Activated naive CD4-positive, alpha-beta T cell treated with anti-CD3 and anti-CD28 coated beads, Interleukin-2, amount 50 U/mL, for 24 hours (primary cell): Measurements from ENCODE around the gene PLEKHG4B.

Experiments
- H3K27ac Mint-ChIP-seq: one replicate; pipeline ENCODE4 v1.8.0; 2021; ENCODE audit warnings: mild to moderate bottlenecking, mixed read lengths
- H3K27me3 Mint-ChIP-seq: one replicate; pipeline ENCODE4 v1.8.0; 2021; ENCODE audit warnings: mixed read lengths
- H3K36me3 Mint-ChIP-seq: one replicate; pipeline ENCODE4 v1.8.0; 2021; ENCODE audit warnings: mixed read lengths
- H3K4me1 Mint-ChIP-seq: one replicate; pipeline ENCODE4 v1.8.0; 2021; ENCODE audit warnings: mixed read lengths
- H3K4me3 Mint-ChIP-seq: one replicate; pipeline ENCODE4 v1.8.0; 2021; ENCODE audit warnings: mild to moderate bottlenecking, mixed read lengths
- H3K9me3 Mint-ChIP-seq: one replicate; pipeline ENCODE4 v1.8.0; 2021; ENCODE audit warnings: mixed read lengths

Gene PLEKHG4B

DNA sequence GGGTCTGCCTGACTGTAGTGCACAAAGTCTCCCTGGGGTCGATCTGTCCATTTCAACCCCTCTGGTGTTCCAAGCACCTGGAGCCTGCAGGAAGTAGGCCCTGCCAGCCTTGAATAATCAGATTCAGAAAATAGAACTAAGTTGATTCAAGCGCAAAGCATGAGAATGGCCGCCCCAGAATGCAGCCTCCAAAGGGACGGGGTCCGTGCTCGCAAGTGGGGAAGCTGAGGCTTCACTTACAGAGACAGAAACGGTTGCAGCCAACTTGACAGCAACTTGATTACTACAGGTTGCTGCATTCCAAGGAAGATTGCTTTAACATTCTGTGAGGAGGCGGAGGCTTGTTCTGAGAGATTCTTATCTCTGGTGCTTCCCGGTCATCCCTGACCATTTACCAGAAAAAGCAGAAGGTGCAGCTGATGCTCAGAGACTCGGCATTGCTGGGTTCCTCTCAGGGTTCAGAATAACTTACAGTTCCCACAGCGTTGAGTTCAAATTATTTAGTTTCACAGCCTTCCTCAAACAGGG lies 84.4 kb downstream of the PLEKHG4B start:
- no peak overlapping the region for H3K4me3 Mint-ChIP-seq
- peaks cover 3% of the 10 kb centered on the region for H3K27me3 Mint-ChIP-seq
- H3K27ac Mint-ChIP-seq, result no peak overlapping the region
- no peaks in the 10 kb centered on the region for H3K36me3 Mint-ChIP-seq
- H3K9me3 Mint-ChIP-seq, result no peaks in the 10 kb centered on the region
- no peaks in the 10 kb centered on the region for H3K4me1 Mint-ChIP-seq

DNA sequence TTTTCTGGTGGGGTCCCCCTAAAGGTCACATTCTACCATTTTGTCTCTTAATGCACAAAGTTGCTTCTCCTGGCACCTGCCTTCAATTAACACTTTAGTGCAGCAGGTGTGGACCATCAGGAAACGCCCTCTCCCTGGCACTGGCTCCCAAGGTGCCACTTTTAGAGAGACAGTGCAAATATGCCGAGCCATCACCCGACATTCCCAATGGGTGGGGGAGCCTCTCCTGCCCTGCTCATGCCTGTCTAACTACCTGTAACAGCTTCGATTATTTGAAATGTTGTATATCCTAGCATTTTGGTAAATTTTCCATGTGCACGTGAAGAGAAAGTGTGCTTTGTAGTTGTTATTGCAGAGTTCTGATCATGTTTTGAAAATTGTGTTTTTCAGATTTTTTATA lies 86.1 kb downstream of the PLEKHG4B start:
- no peak overlapping the region for H3K27ac Mint-ChIP-seq
- H3K4me3 Mint-ChIP-seq, result no peak overlapping the region
- H3K36me3 Mint-ChIP-seq, result no peaks in the 10 kb centered on the region
- H3K9me3 Mint-ChIP-seq, result no peaks in the 10 kb centered on the region
- peaks cover 3% of the 10 kb centered on the region for H3K27me3 Mint-ChIP-seq
- no peaks in the 10 kb centered on the region for H3K4me1 Mint-ChIP-seq

DNA sequence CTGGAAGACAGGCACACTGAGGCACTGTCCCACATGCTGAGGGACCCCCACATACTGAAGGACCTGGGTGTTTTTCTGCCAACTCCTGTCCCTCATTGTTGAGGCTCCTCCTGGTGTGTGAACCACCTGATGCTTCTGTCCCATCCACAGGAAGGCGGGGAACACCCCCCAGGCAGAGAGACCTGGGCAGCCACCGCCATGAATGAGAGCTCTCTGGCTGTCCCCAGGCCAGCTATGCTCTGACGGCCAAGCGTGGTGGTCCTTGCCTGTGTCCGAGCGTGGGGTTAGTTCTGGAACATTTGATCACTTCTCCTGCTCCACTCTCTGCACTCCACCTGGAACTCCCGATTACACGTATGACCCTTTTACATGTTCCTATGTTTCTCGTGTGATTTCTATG lies 87.4 kb downstream of the PLEKHG4B start:
- H3K27me3 Mint-ChIP-seq, result peaks cover 3% of the 10 kb centered on the region
- H3K4me1 Mint-ChIP-seq, result no peaks in the 10 kb centered on the region
- H3K9me3 Mint-ChIP-seq, result no peaks in the 10 kb centered on the region
- H3K36me3 Mint-ChIP-seq, result no peaks in the 10 kb centered on the region
- H3K27ac Mint-ChIP-seq, result no peak overlapping the region
- H3K4me3 Mint-ChIP-seq, result no peak overlapping the region

DNA sequence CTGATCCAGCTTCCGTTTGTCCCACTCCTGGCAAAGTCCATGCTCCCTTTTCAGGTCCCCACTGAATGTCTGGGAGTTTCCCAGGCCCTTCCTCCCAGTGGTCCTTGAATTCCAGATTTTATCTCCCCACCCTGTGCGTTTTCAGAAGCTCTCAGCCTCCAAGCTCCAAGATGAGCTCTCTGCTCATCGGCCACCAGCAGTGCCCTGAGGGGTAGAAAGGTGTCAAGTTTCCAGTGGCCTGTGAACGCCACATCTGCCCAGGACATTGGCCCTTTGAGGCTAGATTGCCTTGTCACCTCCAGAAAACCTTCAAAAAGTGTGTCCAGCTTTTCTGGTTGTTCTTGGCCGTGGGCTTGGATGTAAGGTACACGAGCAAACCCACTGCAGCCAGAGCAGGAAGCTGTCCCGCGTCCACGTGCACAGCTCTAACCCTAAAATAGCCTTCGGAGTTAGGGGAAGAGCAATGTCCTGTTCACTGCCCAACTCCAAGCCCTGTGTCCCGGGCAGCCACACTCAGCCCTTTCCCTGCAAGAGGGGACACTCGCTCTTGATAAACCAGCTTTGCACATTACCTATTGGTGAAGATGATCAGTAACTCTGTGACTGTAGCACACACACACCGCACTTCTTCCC lies 88.4 kb downstream of the PLEKHG4B start:
- H3K9me3 Mint-ChIP-seq, result no peaks in the 10 kb centered on the region
- no peaks in the 10 kb centered on the region for H3K36me3 Mint-ChIP-seq
- no peak overlapping the region for H3K27ac Mint-ChIP-seq
- peaks cover 3% of the 10 kb centered on the region for H3K27me3 Mint-ChIP-seq
- H3K4me3 Mint-ChIP-seq, result no peak overlapping the region
- no peaks in the 10 kb centered on the region for H3K4me1 Mint-ChIP-seq

DNA sequence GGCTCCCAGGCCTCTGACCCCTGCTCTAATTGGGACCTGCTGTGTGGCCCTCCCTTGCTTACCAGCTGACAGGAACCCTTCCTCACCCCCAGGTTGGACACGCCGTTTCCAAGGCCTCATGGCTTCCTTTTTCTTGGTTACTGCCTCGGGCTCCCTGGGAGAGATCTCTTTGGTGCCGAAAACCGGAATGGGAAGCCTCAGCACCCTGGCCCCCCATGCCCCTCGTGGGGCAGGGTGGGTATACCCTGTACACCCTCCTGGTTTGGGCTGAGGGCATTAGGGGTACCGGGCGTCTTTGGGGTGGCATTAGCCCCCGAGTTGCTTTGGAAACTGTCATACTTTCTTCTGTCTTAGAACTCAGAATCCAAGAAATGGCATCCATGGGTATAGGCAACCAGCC lies 89.2 kb downstream of the PLEKHG4B start:
- Mint-ChIP-seq H3K36me3 (no peaks in the 10 kb centered on the region), H3K27me3 (peaks cover 3% of the 10 kb centered on the region), H3K4me1 (no peaks in the 10 kb centered on the region), H3K9me3 (no peaks in the 10 kb centered on the region), H3K27ac (no peak overlapping the region), H3K4me3 (no peak overlapping the region)

DNA sequence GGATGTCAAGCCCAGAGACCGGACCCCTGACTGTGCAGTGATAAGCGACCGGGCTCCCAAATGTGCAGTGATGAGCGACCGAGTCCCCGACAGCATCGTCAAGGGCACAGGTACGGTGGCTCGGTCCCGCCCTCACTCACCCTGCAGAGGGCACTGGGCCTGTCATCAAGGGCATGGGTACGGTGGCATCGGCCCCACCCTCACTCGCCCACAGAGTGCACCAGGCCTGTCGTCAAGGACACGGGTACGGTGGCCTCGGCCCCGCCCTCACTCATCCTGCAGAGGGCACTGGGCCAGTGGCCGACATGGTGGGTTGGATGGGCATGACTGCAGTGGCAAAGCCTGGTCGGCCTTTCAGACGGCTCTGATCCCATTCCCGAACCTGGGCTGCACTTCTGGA lies 89.6 kb downstream of the PLEKHG4B start:
- Mint-ChIP-seq H3K27ac (no peak overlapping the region), H3K4me1 (no peaks in the 10 kb centered on the region), H3K4me3 (no peak overlapping the region), H3K27me3 (peaks cover 3% of the 10 kb centered on the region), H3K9me3 (no peaks in the 10 kb centered on the region), H3K36me3 (no peaks in the 10 kb centered on the region)

DNA sequence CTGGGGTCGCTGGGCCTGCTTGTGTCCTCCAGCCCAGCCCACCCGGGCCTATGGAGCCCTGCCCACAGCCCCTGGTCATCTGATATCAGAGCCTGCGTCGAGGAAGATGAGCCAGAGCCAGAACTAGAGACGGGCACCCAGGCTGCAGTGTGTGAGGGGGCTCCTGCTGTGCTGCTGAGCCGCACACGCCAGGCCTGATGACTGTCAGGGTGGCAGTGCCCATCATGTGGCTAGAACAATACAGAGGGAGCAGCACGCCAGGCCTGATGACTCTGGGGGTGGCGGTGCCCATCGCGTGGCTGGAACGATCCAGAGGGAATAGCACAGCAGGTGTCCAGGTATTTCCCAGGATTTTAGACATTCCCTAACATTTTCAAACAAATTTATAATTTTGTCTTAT lies 90.2 kb downstream of the PLEKHG4B start:
- Mint-ChIP-seq H3K27ac (no peak overlapping the region), H3K36me3 (no peaks in the 10 kb centered on the region), H3K4me1 (no peaks in the 10 kb centered on the region), H3K27me3 (peaks cover 3% of the 10 kb centered on the region), H3K4me3 (no peak overlapping the region), H3K9me3 (no peaks in the 10 kb centered on the region)

DNA sequence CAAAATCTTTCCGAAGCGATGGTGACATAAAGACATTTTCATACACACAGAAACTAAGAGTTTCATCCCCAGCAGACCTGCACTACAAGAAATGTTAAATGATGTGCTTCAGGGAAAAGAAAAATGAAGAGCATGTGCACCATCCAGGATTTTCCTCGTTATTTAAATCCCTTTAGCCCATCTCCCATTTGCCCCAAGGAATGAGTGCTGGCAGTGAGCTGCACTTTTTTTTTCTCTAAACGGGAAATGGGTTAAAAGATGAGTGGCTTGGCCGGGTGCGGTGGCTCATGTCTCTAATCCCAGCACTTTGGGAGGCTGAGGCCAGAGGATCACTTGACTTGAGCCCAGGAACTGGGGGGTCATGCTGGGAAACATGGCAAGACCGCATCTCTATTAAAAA lies 92.5 kb downstream of the PLEKHG4B start:
- H3K27ac Mint-ChIP-seq, result no peak overlapping the region
- H3K36me3 Mint-ChIP-seq, result no peaks in the 10 kb centered on the region
- H3K4me1 Mint-ChIP-seq, result peaks cover 6% of the 10 kb centered on the region
- H3K4me3 Mint-ChIP-seq, result no peak overlapping the region
- H3K9me3 Mint-ChIP-seq, result no peaks in the 10 kb centered on the region
- H3K27me3 Mint-ChIP-seq, result peaks cover 3% of the 10 kb centered on the region

DNA sequence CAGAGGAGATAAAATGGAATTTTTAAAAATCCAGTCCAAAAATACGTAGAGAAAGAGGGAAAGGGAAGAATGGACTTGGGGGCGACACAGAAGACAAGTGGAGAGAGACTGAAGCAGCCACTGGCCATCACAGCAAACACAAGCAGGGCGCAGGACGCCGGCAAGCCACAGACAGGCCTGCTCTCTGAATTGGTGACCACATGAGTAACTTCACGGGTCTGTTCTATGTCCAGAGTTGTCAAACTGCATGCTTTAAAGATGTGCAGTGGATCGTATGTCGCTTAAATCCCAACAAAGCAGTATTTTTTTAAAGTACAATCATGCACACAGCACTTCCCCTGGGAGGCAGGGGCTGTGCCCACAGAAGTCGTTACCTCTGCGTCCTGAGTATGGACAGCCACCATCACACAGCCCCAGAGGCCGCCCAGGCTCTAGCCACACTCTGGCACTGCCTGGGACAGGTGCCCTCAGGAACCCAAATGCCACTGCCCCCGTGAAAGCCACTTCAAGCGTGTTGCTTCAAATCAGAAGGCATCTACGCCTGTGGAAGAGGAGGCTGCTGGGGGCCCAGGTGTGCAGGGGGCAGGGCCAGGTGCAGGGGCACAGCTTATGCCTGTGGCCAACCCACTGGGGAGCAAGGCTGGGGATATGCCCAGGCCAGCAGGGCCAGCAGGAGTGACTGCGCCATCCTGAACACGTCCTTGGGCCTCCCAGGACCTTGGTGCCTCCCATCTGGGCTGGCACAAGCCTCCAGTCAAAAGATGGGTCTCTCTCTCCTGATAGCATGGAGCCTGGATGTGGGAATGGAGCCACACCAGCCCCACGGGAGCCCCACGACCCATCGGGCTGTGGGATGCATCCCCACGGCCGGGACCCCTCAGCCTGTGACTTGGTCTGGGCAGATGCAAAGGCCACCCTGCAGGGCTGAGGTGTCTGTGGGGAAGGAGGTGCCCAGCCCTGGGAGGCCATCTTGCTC lies 93.4 kb downstream of the PLEKHG4B start:
- no peaks in the 10 kb centered on the region for H3K36me3 Mint-ChIP-seq
- H3K4me1 Mint-ChIP-seq, result peaks cover 11% of the 10 kb centered on the region
- H3K27ac Mint-ChIP-seq, result no peak overlapping the region
- H3K27me3 Mint-ChIP-seq, result peaks cover 1% of the 10 kb centered on the region
- no peak overlapping the region for H3K4me3 Mint-ChIP-seq
- no peaks in the 10 kb centered on the region for H3K9me3 Mint-ChIP-seq

DNA sequence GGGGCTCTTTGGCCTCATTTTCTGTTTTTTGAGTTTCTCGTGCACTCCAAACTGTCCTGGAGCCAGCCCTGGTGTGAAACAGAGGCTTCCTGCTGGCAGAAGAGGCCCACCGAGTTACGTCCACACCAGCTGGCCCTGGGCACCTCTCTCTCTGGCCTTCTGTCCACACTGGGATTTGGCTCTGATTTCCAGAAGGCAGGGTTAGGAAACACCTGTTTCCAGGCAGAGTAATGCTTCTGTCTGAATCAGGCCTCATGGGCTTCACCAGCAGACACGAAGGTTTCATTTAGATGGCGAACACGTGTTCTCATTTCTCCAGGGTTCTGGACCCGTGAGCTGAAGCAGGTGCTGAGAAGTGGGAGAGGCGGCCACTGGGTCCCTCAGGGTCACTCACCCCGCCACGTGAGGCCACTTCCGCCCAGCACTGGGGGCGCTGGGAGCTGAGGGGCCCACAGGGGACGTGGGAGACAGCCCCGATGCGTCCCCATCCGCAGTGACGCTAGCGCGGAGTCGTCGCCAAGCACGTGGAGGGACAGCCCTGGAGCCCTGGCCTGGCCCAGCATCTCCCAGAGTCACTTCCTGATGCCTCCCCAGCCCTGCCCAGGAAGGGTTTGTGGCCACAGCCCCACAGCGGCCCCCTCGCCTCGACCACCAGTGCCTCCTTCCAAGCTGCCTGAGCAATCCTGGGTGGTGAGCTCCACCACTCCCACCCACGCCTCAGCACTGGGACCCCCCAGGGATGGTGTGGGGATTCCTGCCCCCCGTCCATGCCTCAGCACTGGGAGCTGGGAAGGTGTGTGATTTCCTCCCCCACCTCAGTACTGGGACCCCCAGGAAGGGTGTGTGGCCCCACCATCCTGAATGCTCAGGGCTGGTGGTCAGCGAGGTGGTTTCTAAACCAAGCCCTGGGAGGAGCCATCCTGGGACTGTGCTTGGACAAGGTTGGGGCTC lies 94.4 kb downstream of the PLEKHG4B start:
- Mint-ChIP-seq H3K27me3 (peaks cover 1% of the 10 kb centered on the region), H3K36me3 (no peaks in the 10 kb centered on the region), H3K27ac (no peak overlapping the region), H3K4me3 (no peak overlapping the region), H3K4me1 (peaks cover 12% of the 10 kb centered on the region), H3K9me3 (no peaks in the 10 kb centered on the region)

DNA sequence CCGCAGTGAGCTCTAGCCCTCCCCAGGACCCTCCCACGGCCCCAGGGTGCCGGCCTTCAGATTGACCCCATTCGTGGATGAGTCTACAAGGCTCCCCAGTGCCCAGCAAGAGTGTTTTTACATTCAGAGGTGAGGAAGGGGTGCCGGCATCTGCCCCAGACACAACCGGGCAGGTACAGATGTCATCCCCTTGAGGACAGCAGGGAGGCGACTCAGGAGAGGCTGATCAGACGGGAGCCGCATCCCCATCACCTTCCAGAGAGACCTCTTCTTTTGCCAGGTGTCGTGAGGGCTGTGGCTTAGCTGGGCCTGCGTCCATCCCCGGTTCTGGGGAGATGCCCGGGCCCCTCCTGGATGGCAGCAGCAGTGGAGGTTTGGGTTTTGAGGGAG lies 95.1 kb downstream of the PLEKHG4B start:
- Mint-ChIP-seq H3K9me3 (no peaks in the 10 kb centered on the region), H3K27me3 (peaks cover 1% of the 10 kb centered on the region), H3K27ac (no peak overlapping the region), H3K4me1 (peaks cover 12% of the 10 kb centered on the region), H3K36me3 (no peaks in the 10 kb centered on the region), H3K4me3 (no peak overlapping the region)

DNA sequence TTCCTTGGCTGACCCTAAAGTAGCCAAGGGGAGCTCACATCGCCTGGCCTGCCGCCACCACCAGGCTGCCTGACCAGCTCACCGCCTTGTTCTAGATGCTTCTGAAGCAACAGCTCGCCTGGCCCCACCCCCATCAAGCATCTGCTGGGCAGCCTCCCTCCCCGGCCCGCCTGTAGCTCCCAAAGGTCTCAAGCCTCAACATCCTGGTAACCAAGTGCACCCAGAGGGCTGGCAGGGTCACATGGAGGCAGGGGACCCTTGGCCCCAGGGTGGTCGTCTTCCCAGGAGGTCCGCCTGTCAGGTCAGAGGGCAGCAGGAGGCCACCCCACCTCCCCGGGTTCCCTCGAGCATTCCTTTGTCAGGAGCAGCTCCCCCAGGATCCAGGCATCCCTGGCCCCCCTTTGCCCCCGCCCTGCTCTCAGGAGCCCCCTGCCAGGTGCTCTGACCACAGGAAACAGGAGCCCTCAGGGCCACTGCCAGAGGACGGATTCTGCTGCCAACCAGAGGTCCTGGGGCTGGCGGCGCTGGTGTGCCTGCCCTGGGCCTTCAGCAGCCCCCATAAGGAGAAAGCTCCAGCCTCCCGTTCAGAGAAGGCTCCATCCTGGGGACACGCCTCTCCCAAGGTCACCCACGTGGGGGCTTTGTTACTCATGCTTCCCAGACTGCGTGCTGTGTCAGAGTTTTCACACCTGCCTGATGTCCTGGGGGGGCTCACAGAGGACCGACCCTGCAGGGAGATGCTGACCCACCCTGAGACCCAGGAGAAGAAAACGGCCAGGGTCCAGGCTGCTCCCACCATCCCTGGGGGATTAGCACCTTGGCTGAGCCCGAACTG lies 95.9 kb downstream of the PLEKHG4B start:
- Mint-ChIP-seq H3K27ac (no peak overlapping the region), H3K4me3 (no peak overlapping the region), H3K4me1 (peaks cover 12% of the 10 kb centered on the region), H3K36me3 (no peaks in the 10 kb centered on the region), H3K27me3 (peaks cover 1% of the 10 kb centered on the region), H3K9me3 (no peaks in the 10 kb centered on the region)

DNA sequence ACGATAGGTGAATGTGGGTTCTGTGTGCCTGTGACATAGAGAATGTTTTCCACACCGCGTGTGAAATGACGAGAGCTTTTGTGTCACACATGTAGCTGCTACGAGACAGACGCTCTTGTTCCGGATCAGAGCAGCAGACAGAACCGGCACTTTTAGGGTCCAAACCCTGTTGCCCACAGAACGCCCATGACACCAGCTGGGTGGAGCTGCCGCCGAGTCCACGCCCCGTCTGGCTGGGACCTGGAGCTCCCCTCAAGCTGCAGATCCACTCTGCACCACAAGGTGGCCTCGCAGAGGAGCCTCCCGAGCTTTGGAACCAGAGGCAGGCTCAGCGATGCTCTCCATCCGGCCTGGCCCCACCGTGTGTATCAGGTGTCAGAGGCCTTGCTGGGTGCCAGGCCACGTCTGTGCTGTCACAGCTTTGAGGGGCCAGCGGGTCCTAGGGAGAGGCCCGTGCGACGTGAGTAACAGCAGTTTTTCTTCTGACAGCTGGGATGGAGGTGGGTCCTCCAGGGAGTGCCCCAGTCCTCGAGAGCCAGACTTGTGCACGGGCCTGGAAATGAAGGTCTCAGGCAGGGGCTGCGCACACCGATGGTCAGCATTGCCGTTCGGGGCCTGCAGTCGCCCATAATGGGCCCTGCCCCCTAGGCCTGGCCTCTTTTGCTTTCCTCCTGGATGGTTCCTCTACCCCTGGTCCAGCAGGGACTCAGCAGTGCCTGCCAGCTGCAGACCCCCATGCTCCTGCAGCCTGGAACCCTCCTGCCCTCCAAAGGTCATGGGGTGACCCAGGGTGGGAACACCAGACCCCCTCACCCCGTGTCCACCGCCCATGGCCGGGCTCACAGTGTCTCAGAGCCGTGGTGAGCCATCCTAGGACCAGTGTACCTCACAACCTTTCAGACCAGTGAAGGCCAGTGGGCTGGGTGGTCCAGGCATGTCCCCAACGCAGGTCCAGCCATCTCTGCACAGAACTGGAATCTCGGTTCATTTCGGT lies 96.8 kb downstream of the PLEKHG4B start:
- Mint-ChIP-seq H3K27ac (no peak overlapping the region), H3K36me3 (no peaks in the 10 kb centered on the region), H3K4me1 (peaks cover 12% of the 10 kb centered on the region), H3K4me3 (peak overlapping the region; percentile 51), H3K9me3 (no peaks in the 10 kb centered on the region), H3K27me3 (peaks cover 1% of the 10 kb centered on the region)

DNA sequence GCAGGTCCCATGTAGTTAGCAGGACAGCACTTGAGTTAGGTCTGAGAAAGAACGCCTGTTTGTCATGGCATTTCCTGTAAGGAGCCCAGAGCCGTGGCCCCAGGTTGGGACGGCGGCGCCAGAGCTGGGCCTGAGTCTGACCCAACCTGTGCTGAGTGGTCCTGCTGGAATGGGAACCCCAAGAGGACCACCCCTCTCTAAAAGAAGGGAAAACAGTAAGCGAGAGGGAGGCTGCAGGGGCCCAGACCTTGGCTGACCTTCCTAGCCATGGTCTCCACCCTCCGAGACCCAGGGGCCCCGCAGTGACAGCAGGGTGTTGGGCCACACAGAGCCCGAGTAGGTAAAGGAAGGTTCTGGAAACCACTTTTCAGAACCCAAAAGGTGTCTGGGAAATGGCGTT lies 97.5 kb downstream of the PLEKHG4B start:
- Mint-ChIP-seq H3K4me1 (peaks cover 12% of the 10 kb centered on the region), H3K36me3 (no peaks in the 10 kb centered on the region), H3K27ac (no peak overlapping the region), H3K27me3 (peaks cover 1% of the 10 kb centered on the region), H3K4me3 (no peak overlapping the region), H3K9me3 (no peaks in the 10 kb centered on the region)
